Stimulated activated memory B cell treated with anti-CD40 and anti-IgM and Interleukin-4, amounts not matched to agents 10 μg/mL and 1 μg/mL and 100 μg/mL, for 72 hours (primary cell): ENCODE measurements around the gene PARD3B.

ENCODE experiments used
- ATAC-seq: fragments of 150-1000 bp; cut with Tn5 transposase; 2 replicates; pipeline ENCODE4 v1.10.0; 2021
- H3K27ac Mint-ChIP-seq: one replicate; pipeline ENCODE4 v1.8.0; 2022; ENCODE audit warnings: mild to moderate bottlenecking, mixed read lengths
- H3K27me3 Mint-ChIP-seq: one replicate; pipeline ENCODE4 v1.8.0; 2022; ENCODE audit warnings: mixed read lengths
- H3K36me3 Mint-ChIP-seq: one replicate; pipeline ENCODE4 v1.8.0; 2022; ENCODE audit warnings: mixed read lengths
- H3K4me1 Mint-ChIP-seq: one replicate; pipeline ENCODE4 v1.8.0; 2022; ENCODE audit warnings: mixed read lengths
- H3K4me3 Mint-ChIP-seq: one replicate; pipeline ENCODE4 v1.8.0; 2022; ENCODE audit warnings: mild to moderate bottlenecking, moderate library complexity, mixed read lengths
- H3K9me3 Mint-ChIP-seq: one replicate; pipeline ENCODE4 v1.8.0; 2022; ENCODE audit warnings: mixed read lengths

Gene PARD3B

DNA sequence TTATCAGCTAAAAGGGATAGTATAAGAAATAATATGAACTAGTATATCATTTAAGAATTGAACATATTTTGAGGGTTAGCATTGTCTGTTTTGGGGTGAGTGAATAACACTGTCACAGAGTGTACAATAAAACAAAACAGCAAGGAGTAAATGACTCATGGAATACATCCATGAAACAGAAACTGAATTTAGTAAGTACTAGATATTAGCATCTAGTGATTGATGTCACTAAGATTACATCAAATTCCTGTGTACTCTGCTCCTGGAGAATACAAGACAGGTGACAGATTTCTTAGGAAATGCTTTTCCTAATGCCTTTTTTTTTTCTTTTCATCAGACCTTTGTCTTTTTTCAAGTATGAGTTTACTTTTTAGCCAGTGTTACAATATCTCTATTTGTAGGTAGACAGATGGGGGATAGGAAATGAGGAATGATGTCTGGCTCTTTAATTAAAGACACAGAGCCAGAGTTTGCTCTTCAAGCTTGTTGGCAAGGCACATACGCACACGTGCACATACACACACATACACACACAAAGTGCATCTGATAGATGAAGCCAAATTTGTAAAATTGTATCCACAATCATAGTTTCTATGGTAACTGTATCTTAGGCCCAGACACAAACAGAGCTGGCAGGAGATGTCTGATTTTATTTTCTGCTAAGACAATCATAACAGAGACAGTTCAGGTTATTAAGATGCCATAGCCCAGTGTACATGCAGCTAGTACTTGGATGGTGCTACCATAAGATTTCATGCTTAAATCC lies 998.8 kb downstream of the PARD3B start:
- peaks cover 12% of the 10 kb centered on the region for H3K27me3 Mint-ChIP-seq
- peak; percentile 35 for ATAC-seq
- H3K9me3 Mint-ChIP-seq, result no peaks in the 10 kb centered on the region
- peaks cover 26% of the 10 kb centered on the region for H3K4me1 Mint-ChIP-seq
- no peak overlapping the region for H3K4me3 Mint-ChIP-seq
- no peaks in the 10 kb centered on the region for H3K36me3 Mint-ChIP-seq
- H3K27ac Mint-ChIP-seq, result no peak overlapping the region

DNA sequence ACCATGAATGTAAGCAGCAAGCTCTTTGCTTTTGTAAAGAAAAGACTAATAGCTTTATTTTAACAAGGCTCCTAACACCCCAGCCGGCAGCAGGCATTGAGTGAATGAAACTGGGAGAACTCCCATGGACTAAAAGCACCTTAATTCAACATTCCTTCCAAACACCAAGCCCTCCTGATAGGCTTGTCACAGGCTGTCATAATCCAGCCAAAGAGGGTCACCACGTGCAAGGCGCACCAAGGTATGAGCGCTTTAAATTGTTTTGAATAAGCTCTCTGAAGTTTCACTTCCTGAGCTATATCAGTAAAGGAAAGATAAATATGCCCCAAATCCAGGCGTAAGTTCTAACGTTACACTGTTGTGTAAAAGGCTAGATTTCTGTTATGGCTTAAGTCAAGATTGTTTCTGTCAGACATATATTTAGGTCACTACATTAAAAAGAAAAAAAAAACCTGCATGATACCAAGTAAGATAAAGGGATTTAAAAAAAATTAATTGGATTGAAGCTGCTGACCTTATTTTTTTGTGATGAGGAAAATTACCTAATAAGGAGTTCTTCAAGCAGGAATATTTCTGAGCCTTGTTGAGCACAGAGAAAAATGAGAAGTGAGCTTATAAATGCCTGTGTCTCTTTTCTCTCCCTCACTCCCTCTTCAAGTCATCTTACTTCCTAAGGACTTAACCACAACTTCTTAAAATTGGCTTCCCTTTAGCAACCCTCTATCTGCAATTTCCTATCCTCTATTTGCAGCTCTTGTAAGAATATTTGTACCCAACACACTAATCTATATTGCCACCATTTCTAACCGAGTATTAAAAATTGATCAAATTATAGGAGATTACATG lies 1000.9 kb downstream of the PARD3B start:
- no peak for ATAC-seq
- no peaks in the 10 kb centered on the region for H3K36me3 Mint-ChIP-seq
- no peak overlapping the region for H3K27ac Mint-ChIP-seq
- H3K4me3 Mint-ChIP-seq, result no peak overlapping the region
- H3K27me3 Mint-ChIP-seq, result peaks cover 12% of the 10 kb centered on the region
- peaks cover 12% of the 10 kb centered on the region for H3K4me1 Mint-ChIP-seq
- H3K9me3 Mint-ChIP-seq, result no peaks in the 10 kb centered on the region

DNA sequence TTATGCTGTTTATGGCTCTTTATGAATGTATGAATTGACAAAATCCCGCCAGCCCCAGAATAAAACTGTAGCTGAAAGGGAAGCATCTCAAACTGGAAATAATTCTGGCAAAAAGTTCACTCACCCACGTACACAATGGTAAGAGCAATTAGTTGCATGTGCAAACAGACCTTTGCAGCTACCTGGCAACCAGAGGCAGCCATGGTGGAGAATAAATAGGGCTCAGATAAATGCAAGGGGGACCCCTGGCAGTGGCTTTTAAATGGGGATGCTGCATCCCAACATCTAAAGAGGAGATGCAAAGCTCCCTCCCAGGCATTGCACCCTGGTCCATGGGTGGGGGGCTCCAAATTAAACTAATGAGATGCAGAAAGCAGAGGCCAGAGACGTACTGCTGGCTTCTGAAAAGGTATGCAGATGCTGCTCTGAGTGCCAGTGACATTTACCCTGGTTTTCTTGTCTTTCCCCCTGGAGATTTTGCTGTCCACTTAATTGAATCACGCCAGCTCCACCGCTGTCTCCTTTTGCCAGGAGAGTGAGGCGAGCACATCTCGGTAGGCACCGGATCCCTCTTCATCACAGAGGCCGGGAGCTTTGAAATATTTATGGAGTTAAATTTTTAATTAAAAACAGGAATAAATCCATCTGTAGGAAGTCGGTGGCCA lies 1010.4 kb downstream of the PARD3B start:
- no peak for ATAC-seq
- Mint-ChIP-seq H3K4me1 (no peaks in the 10 kb centered on the region), H3K9me3 (no peaks in the 10 kb centered on the region), H3K36me3 (no peaks in the 10 kb centered on the region), H3K27ac (no peak overlapping the region), H3K27me3 (peaks cover 13% of the 10 kb centered on the region), H3K4me3 (no peak overlapping the region)

DNA sequence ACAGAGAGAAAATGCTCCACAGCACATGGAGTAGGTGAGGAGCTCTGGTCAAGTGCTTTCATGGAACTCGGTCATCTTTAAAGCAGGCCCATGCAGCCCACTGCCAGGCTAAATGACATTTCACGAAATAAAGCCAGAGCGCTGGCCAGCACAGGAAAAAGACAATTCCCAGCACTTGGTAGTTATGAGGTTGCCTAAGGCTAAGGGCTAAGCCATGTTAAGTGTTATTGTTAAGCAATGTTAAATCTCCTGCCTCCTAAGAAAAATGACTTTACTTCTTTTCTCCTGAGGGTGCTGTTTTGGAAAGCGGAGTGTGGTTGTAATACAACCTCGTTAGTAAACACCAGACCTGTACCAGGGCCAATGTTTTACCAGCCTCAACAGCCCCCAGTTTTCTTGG lies 1011.1 kb downstream of the PARD3B start:
- peaks cover 13% of the 10 kb centered on the region for H3K27me3 Mint-ChIP-seq
- no peaks in the 10 kb centered on the region for H3K9me3 Mint-ChIP-seq
- no peaks in the 10 kb centered on the region for H3K4me1 Mint-ChIP-seq
- no peak for ATAC-seq
- H3K36me3 Mint-ChIP-seq, result no peaks in the 10 kb centered on the region
- no peak overlapping the region for H3K4me3 Mint-ChIP-seq
- no peak overlapping the region for H3K27ac Mint-ChIP-seq

DNA sequence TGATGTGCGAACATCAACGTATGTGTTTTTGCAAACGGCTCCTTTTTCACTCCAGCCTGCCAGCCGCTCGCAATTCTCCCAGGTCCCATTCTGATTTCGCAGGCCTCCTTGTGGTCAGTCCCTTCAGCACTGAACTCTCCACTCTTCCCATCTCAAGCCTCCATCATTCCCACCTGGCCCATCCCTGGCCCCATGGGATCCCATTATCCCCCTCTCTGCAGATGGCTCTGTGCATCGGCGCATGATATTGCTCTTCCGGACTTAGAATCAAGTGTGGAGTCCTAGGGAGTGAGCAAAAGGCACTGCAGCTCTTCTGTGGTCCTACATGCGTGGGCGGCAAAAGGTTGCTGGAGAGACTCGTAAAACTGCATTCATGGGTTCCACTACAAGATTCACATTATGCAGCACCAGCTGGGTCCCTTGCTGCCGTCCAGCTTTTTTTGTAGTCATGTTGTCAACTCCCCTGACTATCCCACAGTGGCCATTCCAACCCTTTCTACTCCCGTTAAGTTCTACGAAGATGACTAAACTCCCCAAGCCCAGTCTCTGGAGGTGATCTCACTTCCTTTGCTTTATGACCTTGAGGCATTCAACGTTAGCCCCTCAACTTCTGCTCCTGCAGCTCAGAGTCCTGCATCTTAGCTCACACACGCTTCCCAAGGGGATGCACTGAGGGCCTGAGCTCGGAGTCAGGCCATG lies 1011.7 kb downstream of the PARD3B start:
- Mint-ChIP-seq H3K36me3 (no peaks in the 10 kb centered on the region), H3K4me1 (no peaks in the 10 kb centered on the region), H3K27ac (no peak overlapping the region), H3K4me3 (no peak overlapping the region), H3K27me3 (peaks cover 13% of the 10 kb centered on the region), H3K9me3 (no peaks in the 10 kb centered on the region)
- no peak for ATAC-seq

DNA sequence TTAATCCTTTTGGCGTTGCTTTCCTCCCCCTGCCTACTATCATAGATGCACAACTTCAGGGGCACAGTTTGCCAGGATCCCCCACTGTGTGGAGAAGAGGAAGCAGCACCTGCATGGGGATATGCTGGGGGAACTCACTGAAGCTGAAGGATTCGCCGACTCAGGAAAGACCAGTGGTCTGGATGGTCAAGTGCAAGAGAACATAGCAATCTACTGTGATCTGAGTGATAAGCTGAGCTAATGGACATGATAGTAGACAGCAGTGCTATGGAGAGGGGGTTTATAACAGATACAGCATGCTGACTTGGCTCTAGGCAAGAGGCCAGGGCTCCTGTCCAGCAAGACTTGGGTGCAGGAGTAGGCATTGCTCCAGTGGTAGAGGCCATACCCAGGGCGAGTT lies 1012.6 kb downstream of the PARD3B start:
- H3K9me3 Mint-ChIP-seq, result no peaks in the 10 kb centered on the region
- no peak overlapping the region for H3K27ac Mint-ChIP-seq
- no peak for ATAC-seq
- no peak overlapping the region for H3K4me3 Mint-ChIP-seq
- no peaks in the 10 kb centered on the region for H3K4me1 Mint-ChIP-seq
- peaks cover 13% of the 10 kb centered on the region for H3K27me3 Mint-ChIP-seq
- H3K36me3 Mint-ChIP-seq, result no peaks in the 10 kb centered on the region

DNA sequence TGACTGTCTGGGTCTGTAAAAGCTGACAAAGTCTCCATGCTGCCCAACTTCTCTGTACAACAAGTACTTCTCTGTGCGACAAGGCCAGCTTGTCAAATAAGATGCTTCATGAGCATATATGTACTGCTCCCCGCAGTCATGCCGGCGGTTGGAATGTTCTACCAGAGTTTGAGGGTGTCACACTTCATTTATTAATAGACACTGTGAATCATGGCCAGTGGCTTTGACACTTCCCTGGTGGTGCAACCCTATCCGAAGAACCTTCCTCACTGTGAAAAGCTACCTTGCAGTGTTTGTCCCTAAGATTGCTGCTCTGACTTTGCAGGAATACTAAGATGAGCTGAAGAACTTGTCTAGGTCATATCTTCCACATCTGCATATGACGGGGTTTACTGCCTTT lies 1016.2 kb downstream of the PARD3B start:
- Mint-ChIP-seq H3K9me3 (no peaks in the 10 kb centered on the region), H3K27ac (no peak overlapping the region), H3K4me1 (no peaks in the 10 kb centered on the region), H3K27me3 (peaks cover 24% of the 10 kb centered on the region), H3K4me3 (no peak overlapping the region), H3K36me3 (no peaks in the 10 kb centered on the region)
- no peak for ATAC-seq

DNA sequence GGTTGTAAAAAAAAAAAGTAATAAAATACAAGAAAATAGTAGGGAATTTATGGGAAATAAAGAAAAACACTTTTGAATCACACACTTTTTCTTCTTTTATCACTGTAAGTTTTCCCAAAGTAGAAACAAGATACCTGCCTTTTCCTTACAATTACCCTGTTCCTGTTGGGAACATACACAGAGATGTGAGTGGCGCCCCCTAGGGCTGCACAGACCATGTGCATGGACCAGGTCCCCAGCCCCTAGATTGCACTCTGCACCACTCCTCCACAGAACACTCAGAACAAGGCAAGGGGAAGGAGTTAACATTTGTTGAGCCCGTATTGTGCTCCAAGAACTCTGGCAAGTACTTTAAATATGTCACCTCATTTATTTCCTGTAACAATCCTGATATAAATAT lies 1018.4 kb downstream of the PARD3B start:
- Mint-ChIP-seq H3K9me3 (no peaks in the 10 kb centered on the region), H3K4me3 (no peak overlapping the region), H3K27me3 (peaks cover 17% of the 10 kb centered on the region), H3K27ac (no peak overlapping the region), H3K4me1 (no peaks in the 10 kb centered on the region), H3K36me3 (no peaks in the 10 kb centered on the region)
- no peak for ATAC-seq

DNA sequence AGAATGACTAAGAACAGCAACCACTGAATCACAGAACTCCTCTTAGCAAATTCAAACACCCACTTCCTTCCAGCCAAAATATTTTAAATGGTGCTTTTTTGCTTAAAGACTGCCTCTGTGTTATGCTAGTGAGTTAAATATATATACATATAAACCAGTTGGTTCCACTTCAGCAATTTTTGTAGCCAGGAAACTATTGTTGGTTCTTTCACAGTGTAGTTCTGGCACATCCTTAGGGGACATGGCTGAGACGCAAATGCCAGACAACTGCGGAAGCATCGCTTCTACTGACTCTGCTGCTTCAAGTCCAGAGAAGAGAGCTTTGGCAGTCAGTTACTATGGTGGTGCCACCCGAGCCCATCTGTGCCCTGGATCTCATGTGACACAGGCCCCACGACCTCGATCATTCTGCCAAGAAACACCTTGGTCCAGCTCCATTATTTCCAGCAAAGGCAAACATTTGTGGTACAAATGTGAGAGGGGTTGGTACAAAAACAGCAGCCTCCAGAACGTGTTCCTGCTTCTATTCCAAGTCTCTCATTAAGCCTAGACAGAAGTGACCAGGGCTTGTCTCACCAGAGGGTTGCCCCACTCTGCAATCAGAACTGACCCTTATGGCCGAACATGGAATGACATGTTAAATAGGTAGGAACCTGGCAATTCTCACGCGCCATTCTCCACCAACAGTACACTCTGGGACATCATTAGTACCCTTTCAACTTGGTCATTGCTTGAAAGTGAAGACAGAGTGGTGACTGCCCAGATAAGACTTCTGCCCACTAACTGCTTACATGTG lies 1019.3 kb downstream of the PARD3B start:
- Mint-ChIP-seq H3K27ac (no peak overlapping the region), H3K4me1 (no peaks in the 10 kb centered on the region), H3K36me3 (no peaks in the 10 kb centered on the region), H3K27me3 (peaks cover 17% of the 10 kb centered on the region), H3K9me3 (no peaks in the 10 kb centered on the region), H3K4me3 (no peak overlapping the region)
- no peak for ATAC-seq

DNA sequence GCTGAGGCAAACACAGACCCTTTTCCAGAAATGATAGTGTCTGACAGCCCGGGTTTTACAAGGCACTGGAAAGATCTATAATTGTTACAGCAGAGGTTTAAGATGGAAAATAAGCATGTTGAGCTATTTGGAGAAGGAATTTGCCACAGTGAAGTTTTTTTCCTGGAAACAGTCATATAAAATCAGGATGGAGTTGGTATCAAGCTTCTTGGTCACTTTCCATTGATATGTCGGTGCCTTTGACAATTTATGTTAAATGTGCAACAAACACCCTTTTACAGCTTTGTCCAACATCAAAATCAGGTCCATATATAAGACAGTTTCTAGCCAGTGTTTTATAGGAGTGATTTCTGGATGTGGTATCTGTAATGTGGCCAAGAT lies 1019.9 kb downstream of the PARD3B start:
- Mint-ChIP-seq H3K36me3 (no peaks in the 10 kb centered on the region), H3K27ac (no peak overlapping the region), H3K9me3 (no peaks in the 10 kb centered on the region), H3K4me1 (no peaks in the 10 kb centered on the region), H3K4me3 (no peak overlapping the region), H3K27me3 (peaks cover 17% of the 10 kb centered on the region)
- ATAC-seq, result no peak

DNA sequence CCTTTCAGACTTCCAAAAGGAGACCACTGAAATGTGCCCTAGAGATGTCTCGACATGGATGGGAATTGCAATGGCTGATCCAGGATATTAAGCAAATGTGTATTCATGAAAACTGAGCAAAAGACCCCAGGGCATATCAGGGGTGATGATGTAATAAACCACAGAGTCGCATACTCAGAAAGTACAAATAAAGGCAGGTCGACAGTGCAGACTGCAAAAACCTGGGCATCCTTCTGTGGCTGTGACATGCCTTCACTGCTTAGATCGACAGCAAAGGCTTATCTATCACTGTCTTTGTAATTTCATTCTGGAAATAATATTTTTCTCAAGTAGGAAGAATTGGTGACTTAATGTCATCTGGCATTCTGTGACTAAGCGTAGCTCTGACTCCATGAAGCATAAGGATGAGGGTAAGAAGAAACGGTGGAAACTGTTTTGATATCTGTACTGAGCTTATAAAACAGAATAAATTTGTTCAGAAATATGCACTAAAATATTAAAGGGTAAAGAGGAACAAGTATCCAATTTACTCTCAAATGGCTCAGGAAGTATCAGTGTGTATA lies 1021.4 kb downstream of the PARD3B start:
- Mint-ChIP-seq H3K4me1 (no peaks in the 10 kb centered on the region), H3K9me3 (no peaks in the 10 kb centered on the region), H3K27me3 (peaks cover 17% of the 10 kb centered on the region), H3K27ac (no peak overlapping the region), H3K36me3 (no peaks in the 10 kb centered on the region), H3K4me3 (no peak overlapping the region)
- ATAC-seq, result no peak

DNA sequence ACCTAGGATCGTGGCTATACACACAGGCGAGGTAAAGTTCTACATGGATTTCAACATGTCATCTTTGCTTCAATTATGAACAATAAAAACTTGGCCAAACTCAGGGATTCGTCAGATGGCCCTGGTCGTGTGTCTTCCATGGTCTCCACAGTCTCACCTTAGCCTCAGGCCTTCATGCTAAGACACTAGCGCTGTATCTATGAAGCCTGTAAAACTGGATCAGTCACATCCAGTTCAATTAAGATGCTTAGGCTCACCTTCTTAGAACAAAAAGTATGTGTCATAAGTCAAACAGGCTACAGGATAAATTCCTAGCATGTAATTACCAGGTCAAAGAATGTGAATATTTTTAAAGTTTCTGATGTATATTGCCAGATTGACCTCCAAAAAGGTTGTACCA lies 1023.3 kb downstream of the PARD3B start:
- H3K27ac Mint-ChIP-seq, result no peak overlapping the region
- H3K36me3 Mint-ChIP-seq, result no peaks in the 10 kb centered on the region

DNA sequence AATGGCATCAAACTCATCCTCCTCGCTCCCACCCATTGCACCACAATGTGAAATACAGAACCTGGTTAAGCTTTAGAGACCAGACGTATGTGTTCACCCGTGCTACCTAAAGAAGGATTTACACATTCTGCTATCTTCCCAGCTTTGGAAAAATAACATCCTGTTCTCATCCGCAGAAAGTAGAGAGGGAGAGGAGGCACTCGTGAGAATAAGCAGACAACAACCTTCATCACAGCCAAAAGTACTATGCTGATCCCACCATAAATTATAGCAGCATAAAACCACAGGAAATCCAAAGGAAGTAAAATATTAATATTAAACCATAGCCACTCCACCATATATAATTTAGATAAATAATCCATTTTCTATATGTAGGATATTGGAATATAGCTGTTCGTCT lies 1025.4 kb downstream of the PARD3B start:
- ATAC-seq, result no peak
- no peaks in the 10 kb centered on the region for H3K36me3 Mint-ChIP-seq
- H3K27ac Mint-ChIP-seq, result no peak overlapping the region
- no peak overlapping the region for H3K4me3 Mint-ChIP-seq
- H3K9me3 Mint-ChIP-seq, result peaks cover 9% of the 10 kb centered on the region
- H3K4me1 Mint-ChIP-seq, result no peaks in the 10 kb centered on the region
- peaks cover 28% of the 10 kb centered on the region for H3K27me3 Mint-ChIP-seq

More for the DNA sequence above, 1023.3 kb downstream of the PARD3B start:
- Mint-ChIP-seq H3K27me3 (peaks cover 32% of the 10 kb centered on the region), H3K4me3 (no peak overlapping the region), H3K9me3 (peaks cover 5% of the 10 kb centered on the region), H3K4me1 (no peaks in the 10 kb centered on the region)
- ATAC-seq, result no peak

DNA sequence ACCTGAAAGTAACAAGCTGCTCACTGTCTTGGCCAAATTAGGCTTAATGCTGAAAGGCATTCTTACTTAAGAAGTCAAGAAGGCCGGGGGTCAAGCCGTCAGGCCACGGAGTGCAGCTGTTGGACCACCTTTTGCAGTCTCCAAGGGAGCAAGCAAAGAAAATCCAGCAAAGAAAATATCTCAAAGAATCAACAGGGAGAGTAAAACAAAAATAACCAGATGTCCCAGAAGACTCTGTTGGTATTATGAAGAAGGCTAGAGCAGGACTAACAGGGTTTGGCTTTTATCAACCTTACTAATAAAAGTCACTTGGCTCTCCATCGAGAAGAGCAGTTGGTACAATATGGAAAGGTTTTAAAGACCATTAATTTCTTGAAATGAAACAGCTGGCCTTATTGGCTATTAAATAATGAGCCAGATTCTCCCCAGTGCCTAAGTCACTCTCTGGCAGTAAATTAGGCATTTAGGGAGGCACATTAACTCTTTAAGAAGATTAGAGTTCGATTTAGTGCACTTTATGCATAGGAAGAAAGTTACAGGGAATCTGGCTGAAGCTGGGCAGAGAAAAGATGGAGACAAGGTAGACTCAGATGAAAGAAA lies 1026.2 kb downstream of the PARD3B start:
- Mint-ChIP-seq H3K27me3 (peaks cover 20% of the 10 kb centered on the region), H3K9me3 (peaks cover 11% of the 10 kb centered on the region), H3K36me3 (no peaks in the 10 kb centered on the region), H3K27ac (no peak overlapping the region), H3K4me1 (no peaks in the 10 kb centered on the region), H3K4me3 (no peak overlapping the region)
- no peak for ATAC-seq
